EH (cell line): ENCODE measurements around the gene ZBTB6.
"Not testable (repeated sequence)": the region's sequence is repeated elsewhere in the genome, so short reads cannot be mapped to it uniquely, and the experiment has no call there.

Experiments
- DNase-seq: peaks from one replicate; pipeline ENCODE4 v3.0.0-alpha.2; 2015; ENCODE audit warnings: low read depth

ZBTB6 gene

DNA sequence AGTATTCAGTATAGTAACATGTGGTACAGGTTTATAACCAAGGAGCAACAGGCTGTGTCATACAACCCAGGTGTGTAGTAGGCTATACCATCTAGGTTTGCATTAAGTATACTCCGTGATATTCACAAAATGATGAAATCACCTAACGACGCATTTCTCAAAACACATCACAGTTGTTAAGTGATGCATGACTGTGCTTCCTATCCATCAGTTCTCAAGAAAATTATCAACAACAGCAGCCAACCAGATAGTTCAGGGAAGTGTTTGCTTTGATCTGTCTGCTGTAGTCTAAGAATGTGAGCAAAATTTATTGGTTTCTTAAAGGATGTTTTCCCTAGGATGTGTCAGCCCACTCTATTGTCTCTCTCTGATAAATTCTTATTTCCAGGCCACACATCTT, 10.8 kb upstream of the ZBTB6 start:
- DNase-seq = no peak

DNA sequence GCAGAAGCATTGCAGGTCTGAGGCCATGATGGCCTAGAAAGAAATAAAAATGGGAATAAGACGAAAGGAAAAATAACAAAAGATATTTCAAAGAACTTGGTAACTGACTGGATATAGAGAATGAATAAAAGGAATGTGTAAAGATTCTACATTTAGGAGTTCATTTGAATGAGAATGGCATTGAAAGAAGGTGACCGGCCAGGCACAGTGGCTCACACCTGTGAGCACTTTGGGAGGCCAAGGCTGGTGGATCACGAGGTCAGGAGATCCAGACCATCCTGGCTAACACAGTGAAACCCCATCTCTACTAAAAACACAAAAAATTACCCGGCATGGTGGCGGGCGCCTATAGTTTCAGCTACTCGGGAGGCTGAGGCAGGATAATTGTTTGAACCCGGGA, 9.6 kb upstream of the ZBTB6 start:
- no peak for DNase-seq

DNA sequence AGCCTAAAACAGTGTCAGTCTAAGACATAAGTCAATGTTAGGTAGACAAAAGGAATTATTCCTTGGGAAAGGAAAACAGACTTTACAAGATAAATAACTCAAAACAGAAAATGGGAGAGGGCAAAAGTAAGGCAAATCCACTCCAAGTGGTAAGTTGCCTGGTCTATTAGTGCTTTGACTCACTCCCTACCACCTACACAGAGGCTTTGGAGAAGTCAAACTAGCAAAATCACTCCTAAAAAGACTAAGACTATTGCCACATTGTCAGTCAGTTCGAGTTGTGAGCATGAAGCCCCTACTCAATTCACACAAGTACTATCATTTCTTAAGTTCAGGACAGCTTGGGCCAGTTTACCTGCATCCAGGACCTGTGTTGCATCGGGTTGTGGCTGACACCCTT, 5.2 kb upstream of the ZBTB6 start:
- DNase-seq = no peak

DNA sequence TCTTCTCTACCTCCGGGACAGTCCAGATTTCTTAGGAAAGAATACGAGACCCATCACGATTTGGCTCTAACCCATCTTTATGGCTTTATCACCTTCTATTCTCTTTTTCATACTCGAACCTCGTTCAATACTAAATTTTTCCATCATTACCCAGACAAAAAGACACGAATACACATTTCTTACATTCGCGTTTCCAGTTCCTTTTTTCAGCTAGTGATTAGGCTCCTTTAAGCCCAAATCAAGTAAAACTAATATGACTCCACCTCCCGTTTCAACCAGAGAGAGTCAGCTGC, 506 bp downstream of the ZBTB6 start:
- no peak for DNase-seq

DNA sequence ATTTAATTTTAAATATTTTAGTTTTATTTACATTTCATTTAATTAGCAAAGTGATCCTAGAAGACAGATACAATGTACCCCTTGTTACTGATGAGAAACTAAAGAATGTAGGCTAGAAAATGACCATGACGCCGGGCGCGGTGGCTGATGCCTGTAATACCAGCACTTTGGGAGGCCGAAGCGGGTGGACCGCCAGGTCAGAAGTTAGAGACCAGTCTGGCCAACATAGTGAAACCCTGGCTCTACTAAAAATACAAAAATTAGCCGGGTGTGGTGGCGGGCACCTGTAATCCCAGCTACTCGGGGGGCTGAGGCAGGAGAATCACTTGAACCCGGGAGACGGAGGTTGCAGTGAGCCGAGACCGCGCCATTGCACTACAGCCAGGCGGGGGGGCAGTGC, 7.0 kb downstream of the ZBTB6 start:
- not testable (repeated sequence) for DNase-seq

DNA sequence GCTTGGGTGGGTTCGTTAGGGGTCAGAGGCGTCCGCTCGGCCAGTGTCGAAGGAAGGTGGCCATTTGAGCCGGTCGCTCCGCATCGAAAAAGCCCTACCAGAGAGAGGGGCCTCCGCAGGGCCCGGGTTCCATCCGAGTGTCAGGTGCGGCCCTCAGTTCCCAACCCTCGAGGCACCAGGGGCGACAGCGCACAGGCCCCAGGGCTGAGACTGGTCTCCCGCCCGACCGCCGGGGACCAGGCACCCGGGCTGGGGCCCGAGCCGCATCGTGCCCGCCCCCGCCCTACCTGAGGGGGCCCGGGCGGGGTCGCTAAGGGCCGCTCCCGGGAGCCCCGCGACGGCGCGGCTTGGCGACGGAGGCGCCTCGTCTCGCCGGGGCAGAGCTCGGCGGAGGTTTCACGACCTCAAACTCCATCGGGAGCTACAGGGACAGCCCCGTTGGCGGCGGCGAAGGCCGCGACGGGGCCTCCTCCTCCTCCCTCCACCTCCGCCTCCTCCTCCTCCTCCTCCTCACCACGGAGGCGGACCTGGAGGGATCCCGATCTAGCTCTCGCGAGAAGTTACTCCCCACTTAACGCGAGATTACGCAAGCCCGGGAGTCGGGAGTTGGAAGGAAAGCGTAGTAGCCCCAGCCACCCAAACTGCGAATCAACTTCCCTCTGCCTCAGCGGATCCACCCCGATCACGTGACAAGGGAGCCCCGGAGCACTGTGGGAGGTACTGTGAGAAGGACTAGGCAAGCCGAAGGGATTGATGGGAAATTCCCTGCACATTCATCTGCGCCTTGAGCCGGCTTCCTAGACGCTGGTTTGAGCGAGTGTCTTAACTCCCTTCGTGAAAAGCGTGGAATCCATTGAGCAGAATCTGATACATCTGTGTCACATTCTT, 8.1 kb downstream of the ZBTB6 start, which contains the start of gene RC3H2:
Gene RC3H2, minus strand, starts transcription at position 537 of the 888 bp plus-strand sequence. CDS start 7,850 bp downstream, outside the sequence.
- peak; percentile 100 for DNase-seq

DNA sequence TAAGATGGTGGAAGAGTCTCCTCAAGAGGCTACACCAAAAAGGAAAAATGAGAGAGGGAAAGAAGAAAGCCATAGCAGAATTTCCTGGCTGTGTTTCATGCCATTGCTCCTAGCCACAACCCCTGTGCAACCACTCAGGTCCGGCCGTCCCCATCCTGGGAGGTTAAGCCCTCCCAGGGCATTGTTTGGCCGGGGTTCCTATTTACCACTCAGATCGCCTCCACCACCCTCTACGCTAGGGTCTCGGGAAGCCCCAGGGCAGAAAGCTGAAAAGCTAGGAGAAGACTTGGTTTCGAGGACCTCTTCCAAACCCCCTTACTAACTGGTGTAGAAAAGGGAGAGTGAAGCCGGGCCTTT, 8.7 kb downstream of the ZBTB6 start:
- peak; percentile 58 for DNase-seq

DNA sequence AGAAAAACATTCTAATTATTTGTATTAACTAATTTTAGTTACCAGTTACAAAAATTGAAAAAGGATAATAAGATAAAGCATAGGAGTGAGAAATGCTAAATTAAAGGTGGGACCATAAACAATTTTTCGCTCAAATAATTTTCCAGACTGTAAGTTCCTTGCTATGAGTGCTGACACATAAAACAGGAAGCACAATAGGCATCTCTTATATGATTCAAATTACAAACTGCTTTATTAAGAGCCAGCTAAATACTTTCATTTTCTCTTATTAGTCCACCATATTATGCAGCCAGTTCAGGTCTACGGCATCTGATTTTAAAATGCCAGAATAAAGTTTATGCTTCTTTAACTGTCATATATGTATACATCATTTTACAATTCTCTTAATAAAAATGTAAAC, 12.3 kb downstream of the ZBTB6 start:
- DNase-seq = peak; percentile 38

DNA sequence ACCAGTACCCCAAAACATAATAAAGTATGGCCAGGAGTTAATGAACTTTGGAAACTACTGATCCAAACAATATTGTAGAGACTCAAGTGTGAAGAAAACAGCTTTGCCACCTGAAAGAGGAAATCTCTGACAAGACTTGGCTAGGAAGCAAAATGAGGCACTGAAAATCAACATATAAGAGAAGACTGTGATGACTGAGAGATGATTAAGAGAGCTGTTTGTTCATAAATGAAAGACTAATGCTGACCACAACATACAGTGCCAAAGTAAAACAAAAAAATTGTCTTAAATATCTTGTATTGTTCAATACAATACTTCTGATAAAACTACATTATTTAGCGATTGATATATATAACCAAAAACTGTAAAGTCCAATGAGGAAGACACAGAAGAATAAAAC, 15.2 kb downstream of the ZBTB6 start:
- peak; percentile 11 for DNase-seq

DNA sequence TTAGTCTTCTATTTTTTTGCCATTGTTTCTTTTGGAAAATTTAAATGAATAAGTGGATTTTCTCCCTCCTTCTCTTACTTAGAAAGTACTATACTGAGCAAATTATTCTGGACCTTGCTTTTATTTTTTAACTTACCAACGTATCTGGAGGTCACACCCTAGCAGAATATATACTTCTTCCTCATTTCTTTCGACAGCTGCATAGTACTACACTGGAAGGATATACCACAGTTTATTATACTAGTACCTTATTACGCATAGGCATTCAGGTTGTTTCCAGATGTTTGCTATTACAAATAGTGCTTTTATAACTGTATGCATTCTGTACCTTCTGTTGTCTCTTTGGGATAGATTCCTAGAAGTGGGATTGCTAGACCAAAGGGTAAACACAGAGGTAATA, 24.6 kb downstream of the ZBTB6 start:
- no peak for DNase-seq

DNA sequence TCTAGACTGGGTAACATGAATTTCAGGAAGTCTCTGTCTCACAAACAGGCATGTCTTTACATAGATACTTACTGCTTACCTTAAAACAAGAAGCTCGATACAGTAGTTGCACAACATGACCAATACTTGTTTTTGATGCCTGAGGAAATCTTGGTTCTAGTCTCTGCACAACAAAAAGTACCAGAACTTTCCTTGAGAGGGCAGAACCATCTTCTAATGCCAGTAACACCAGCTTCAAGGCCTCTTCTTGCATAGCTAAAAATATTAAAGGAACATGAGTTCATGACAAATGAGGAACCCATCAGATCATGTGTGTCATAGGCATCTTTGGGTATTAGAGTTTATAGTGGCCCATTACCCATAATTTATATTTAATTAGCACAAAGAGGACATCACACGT, 30.0 kb downstream of the ZBTB6 start:
- no peak for DNase-seq

DNA sequence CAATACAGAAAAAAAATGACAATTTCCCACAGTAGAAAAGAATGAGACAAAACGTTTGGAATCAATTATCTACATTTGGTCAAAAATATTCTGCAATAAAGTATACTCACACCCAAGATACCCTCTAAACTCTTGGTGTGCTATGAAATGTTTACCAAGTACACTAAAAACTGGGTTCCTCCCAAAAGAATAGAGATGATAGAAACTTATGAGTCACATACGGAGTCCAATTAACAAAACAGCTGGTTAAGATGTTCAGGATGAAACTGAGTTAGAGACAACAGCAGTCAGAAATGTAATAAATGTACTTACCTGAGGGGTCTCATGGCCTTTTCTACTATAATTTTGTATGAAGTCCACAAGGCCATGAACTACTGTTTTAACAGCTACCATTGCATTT, 33.7 kb downstream of the ZBTB6 start:
- no peak for DNase-seq

DNA sequence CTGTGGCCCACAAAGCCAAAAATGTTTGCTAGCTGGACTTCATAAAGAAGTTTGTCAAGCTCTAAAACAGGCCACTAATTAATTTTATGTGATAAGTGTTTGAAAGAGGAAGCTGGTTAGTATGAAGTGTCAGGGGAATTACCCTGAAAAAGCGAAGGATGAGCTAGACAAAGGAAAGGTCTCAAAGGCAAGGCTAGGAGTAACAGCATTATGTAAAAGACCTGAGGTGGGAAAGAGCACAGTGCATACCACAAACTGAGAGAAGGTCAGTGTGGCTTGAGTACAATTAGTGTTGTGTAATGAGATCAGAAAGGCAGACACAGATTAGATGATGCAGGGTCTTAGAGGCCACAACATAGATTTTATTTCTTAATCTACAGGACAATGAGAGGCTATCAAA, 37.6 kb downstream of the ZBTB6 start:
- no peak for DNase-seq

DNA sequence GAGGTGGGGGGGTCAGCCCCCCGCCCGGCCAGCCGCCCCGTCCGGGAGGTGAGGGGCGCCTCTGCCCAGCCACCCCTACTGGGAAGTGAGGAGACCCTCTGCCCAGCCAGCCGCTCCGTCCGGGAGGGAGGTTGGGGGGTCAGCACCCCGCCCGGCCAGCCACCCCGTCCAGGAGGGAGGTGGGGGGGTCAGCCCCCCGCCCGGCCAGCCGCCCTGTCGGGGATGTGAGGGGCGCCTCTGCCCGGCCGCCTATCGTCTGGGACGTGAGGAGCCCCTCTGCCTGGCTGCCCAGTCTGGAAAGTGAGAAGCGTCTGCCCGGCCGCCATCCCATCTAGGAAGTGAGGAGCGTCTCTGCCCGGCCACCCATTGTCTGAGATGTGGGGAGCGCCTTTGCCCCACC, 45.8 kb downstream of the ZBTB6 start:
- not testable (repeated sequence) for DNase-seq

DNA sequence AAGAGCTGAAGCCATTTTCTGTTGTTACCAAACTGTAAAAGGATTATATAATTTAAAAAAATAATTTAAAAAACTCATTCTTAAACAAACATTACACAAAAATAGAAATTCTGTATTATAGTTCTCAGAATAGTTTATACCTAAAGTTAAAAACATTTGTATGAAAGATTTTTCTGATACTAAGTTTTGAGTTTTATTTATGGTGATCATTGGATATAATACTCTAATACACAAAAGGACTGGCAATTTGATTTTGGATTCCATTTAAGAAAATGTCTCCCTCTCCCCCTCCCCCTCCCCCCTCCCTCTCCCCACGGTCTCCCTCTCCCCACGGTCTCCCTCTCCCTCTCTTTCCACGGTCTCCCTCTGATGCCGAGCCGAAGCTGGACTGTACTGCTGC, 47.0 kb downstream of the ZBTB6 start:
- no peak for DNase-seq

DNA sequence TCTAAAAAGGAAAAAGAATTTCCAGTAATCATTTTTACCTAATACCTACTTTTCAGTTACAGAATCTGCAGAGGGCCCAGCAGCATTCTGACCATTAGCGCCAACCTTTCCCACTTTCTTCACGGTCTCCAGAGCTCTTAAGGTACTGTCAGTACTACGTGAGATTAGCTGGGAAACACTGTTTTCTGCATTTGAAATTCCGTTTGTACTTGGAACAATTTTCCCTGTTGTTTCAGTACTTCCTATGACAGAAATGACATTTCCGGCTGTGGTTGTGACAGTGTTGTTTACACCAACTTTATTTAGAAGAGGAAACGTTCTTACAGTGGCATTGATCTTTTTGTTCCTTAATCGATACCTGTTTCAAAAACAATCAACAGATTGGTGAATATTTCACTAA, 47.8 kb downstream of the ZBTB6 start:
- DNase-seq = no peak

DNA sequence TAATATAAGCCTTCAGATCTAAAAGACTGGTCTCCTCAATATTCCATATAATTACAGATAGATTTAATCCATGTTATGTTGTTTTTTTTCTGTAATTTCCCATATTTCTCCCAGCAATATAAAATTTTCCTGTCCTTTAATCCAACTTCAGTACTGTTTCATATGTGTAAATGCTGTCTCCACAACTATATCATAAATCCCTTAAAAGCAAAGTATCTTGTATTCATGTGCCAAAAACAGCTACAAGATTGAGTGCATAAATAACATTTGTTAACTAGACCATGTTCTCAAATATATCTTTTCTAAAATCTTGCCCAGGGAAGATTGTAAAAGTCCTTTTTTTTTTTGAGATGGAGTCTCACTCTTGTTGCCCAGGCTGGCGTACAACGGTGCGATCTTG, 49.7 kb downstream of the ZBTB6 start:
- no peak for DNase-seq

DNA sequence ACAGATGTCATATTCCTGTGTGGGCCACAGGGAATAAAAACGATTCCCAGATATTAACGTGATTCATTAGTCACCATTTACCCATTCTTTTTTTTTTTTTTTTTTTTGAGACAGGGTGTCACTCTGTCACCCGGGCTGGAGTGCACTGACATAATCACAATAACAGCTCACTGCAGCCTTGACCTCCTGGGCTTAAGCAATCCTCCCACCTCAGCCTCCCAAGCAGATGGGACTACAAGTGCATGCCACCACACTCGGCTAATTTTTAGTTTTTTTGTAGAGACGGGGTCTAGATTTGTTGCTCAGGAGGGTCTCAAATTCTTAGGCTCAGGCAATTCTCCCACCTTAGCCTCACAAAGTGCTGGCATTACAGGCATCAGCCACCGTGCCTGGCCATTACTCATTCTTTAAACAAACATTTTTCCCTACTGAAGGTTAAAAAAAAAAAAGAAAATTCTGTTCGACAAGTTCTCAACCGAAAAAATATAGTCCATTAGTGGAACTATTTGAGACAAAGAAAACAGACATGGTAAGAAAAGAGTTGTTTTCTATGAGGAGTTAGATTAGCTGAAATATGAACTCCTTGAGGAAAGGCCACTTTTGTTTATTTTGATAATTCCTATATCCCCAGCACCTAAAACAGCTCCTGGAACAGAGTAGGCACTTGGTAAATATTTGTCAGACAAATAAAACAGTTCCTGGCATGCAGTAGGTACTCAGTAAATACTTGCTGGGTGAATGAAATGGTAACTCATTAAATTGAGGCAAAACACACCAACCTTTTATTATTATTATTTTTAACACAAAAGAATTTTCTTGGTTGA, 52.6 kb downstream of the ZBTB6 start:
- peak; percentile 14 for DNase-seq
